IPS-18a (cell line): ENCODE results near the gene PLXNA2.

ENCODE experiments used
- H3K27ac ChIP-seq: one replicate; pipeline ENCODE4 v1.5.1; 2013; ENCODE audit warnings: low read length
- H3K27me3 ChIP-seq: one replicate; pipeline ENCODE4 v1.6.1; 2013; ENCODE audit warnings: mild to moderate bottlenecking, low read length; ENCODE audit not compliant: control insufficient read depth, insufficient read depth
- H3K36me3 ChIP-seq: one replicate; pipeline ENCODE4 v1.6.1; 2013; ENCODE audit warnings: low read depth, low read length; ENCODE audit not compliant: control insufficient read depth
- H3K4me1 ChIP-seq: one replicate; pipeline ENCODE4 v1.6.1; 2013; ENCODE audit warnings: low read depth, low read length; ENCODE audit not compliant: control insufficient read depth
- H3K4me3 ChIP-seq: one replicate; pipeline ENCODE4 v1.5.1; 2013; ENCODE audit warnings: low read length
- H3K9ac ChIP-seq: one replicate; pipeline ENCODE4 v1.6.1; 2013; ENCODE audit warnings: mild to moderate bottlenecking, low read length, moderate library complexity
- H3K9me3 ChIP-seq: one replicate; pipeline ENCODE4 v1.6.1; 2013; ENCODE audit warnings: low read depth, low read length; ENCODE audit not compliant: control insufficient read depth

PLXNA2 gene

GRCh38 chr1:208153386-208153785, 90.8 kb downstream of the PLXNA2 start:
- Histone ChIP-seq H3K4me3 (no peak overlapping the region), H3K4me1 (peaks cover 12% of the 10 kb centered on the region), H3K9me3 (no peaks in the 10 kb centered on the region), H3K36me3 (no peaks in the 10 kb centered on the region), H3K27ac (no peak overlapping the region), H3K9ac (no peak overlapping the region), H3K27me3 (no peaks in the 10 kb centered on the region)

- Histone ChIP-seq H3K9ac (no peak overlapping the region), H3K27ac (no peak overlapping the region), H3K27me3 (no peaks in the 10 kb centered on the region), H3K4me3 (no peak overlapping the region), H3K36me3 (no peaks in the 10 kb centered on the region), H3K9me3 (no peaks in the 10 kb centered on the region), H3K4me1 (peaks cover 9% of the 10 kb centered on the region)
Observed at GRCh38 chr1:208151728-208152598, 92.2 kb downstream of the PLXNA2 start.

GRCh38 chr1:208150833-208151458, 93.2 kb downstream of the PLXNA2 start:
- Histone ChIP-seq H3K27me3 (no peaks in the 10 kb centered on the region), H3K36me3 (no peaks in the 10 kb centered on the region), H3K9ac (no peak overlapping the region), H3K9me3 (no peaks in the 10 kb centered on the region), H3K4me1 (peaks cover 9% of the 10 kb centered on the region), H3K4me3 (no peak overlapping the region), H3K27ac (no peak overlapping the region)

- Histone ChIP-seq H3K4me1 (peaks cover 15% of the 10 kb centered on the region), H3K27me3 (no peaks in the 10 kb centered on the region), H3K4me3 (no peak overlapping the region), H3K9me3 (no peaks in the 10 kb centered on the region), H3K27ac (no peak overlapping the region), H3K36me3 (no peaks in the 10 kb centered on the region), H3K9ac (no peak overlapping the region)
Observed at GRCh38 chr1:208149776-208150514, 94.2 kb downstream of the PLXNA2 start.

GRCh38 chr1:208149213-208149612, 95.0 kb downstream of the PLXNA2 start:
- Histone ChIP-seq H3K27me3 (no peaks in the 10 kb centered on the region), H3K4me3 (no peak overlapping the region), H3K4me1 (peaks cover 18% of the 10 kb centered on the region), H3K36me3 (no peaks in the 10 kb centered on the region), H3K9me3 (no peaks in the 10 kb centered on the region), H3K9ac (no peak overlapping the region), H3K27ac (no peak overlapping the region)

- Histone ChIP-seq H3K4me1 (peaks cover 18% of the 10 kb centered on the region), H3K9me3 (no peaks in the 10 kb centered on the region), H3K27ac (no peak overlapping the region), H3K4me3 (no peak overlapping the region), H3K9ac (no peak overlapping the region), H3K36me3 (no peaks in the 10 kb centered on the region), H3K27me3 (no peaks in the 10 kb centered on the region)
Observed at GRCh38 chr1:208148380-208148779, 95.8 kb downstream of the PLXNA2 start.

GRCh38 chr1:208146650-208147049, 97.5 kb downstream of the PLXNA2 start:
- H3K27me3 ChIP-seq: no peaks in the 10 kb centered on the region
- H3K9me3 ChIP-seq: no peaks in the 10 kb centered on the region
- no peak overlapping the region for H3K9ac ChIP-seq
- H3K4me3 ChIP-seq: no peak overlapping the region
- no peak overlapping the region for H3K27ac ChIP-seq
- H3K4me1 ChIP-seq: peaks cover 18% of the 10 kb centered on the region
- H3K36me3 ChIP-seq: no peaks in the 10 kb centered on the region

GRCh38 chr1:208145167-208145566, 99.0 kb downstream of the PLXNA2 start:
- no peak overlapping the region for H3K9ac ChIP-seq
- peaks cover 16% of the 10 kb centered on the region for H3K4me1 ChIP-seq
- H3K9me3 ChIP-seq: no peaks in the 10 kb centered on the region
- H3K27me3 ChIP-seq: no peaks in the 10 kb centered on the region
- H3K27ac ChIP-seq: no peak overlapping the region
- H3K36me3 ChIP-seq: no peaks in the 10 kb centered on the region
- H3K4me3 ChIP-seq: no peak overlapping the region

- Histone ChIP-seq H3K27ac (no peak overlapping the region), H3K4me1 (peaks cover 9% of the 10 kb centered on the region), H3K36me3 (no peaks in the 10 kb centered on the region), H3K9ac (no peak overlapping the region), H3K4me3 (no peak overlapping the region), H3K27me3 (no peaks in the 10 kb centered on the region), H3K9me3 (no peaks in the 10 kb centered on the region)
Observed at GRCh38 chr1:208142590-208143382, 101.4 kb downstream of the PLXNA2 start.

GRCh38 chr1:208141610-208142192, 102.5 kb downstream of the PLXNA2 start:
- Histone ChIP-seq H3K9ac (no peak overlapping the region), H3K36me3 (no peaks in the 10 kb centered on the region), H3K4me1 (peaks cover 9% of the 10 kb centered on the region), H3K9me3 (no peaks in the 10 kb centered on the region), H3K27me3 (no peaks in the 10 kb centered on the region), H3K27ac (no peak overlapping the region), H3K4me3 (no peak overlapping the region)
